BLaER1 (cell line): ENCODE data around the gene USP50.

ENCODE experiments used
- H3K27ac ChIP-seq: shearing (Covaris generic); formaldehyde crosslinking; 2 replicates; pipeline ENCODE4 v1.8.1; 2022
- H3K27me3 ChIP-seq: shearing (Covaris generic); formaldehyde crosslinking; 2 replicates; pipeline ENCODE4 v1.8.1; 2022
- H3K36me3 ChIP-seq: shearing (Covaris generic); formaldehyde crosslinking; 2 replicates; pipeline ENCODE4 v1.8.1; 2022
- H3K4me1 ChIP-seq: shearing (Covaris generic); formaldehyde crosslinking; 2 replicates; pipeline ENCODE4 v1.8.1; 2022
- H3K4me2 ChIP-seq: shearing (Covaris generic); formaldehyde crosslinking; 2 replicates; pipeline ENCODE4 v1.8.1; 2022
- H3K4me3 ChIP-seq: shearing (Covaris generic); formaldehyde crosslinking; 2 replicates; pipeline ENCODE4 v1.8.1; 2022
- H3K9ac ChIP-seq: shearing (Covaris generic); formaldehyde crosslinking; 2 replicates; pipeline ENCODE4 v1.8.1; 2022
- H3K9me3 ChIP-seq: shearing (Covaris generic); formaldehyde crosslinking; 2 replicates; pipeline ENCODE4 v1.8.1; 2022
- H4K20me1 ChIP-seq: shearing (Covaris generic); formaldehyde crosslinking; 2 replicates; pipeline ENCODE4 v1.8.1; 2022
- Cebpa-rat ChIP-seq: shearing (Covaris generic); IDR thresholded peaks from 2 replicates; pipeline ENCODE4 v1.8.1; 2022

Gene USP50

GRCh38 chr15:50556642-50557371, 10.3 kb upstream of the USP50 start:
- Histone ChIP-seq H3K4me3 (no peak overlapping the region), H3K9me3 (no peaks in the 10 kb centered on the region), H4K20me1 (no peaks in the 10 kb centered on the region), H3K9ac (no peak overlapping the region), H3K4me1 (no peaks in the 10 kb centered on the region), H3K4me2 (no peak overlapping the region), H3K27ac (no peak overlapping the region), H3K36me3 (peaks cover 43% of the 10 kb centered on the region), H3K27me3 (no peaks in the 10 kb centered on the region)
- TF ChIP-seq Cebpa-rat, result no peak

GRCh38 chr15:50552238-50552637, 5.8 kb upstream of the USP50 start:
- H3K27me3 ChIP-seq, result no peaks in the 10 kb centered on the region
- H3K4me2 ChIP-seq, result no peak overlapping the region
- H3K4me3 ChIP-seq, result no peak overlapping the region
- 0 out of 2 replicates have a peak, but pooled peaks cover 7% of the 10 kb centered on the region for H3K36me3 ChIP-seq
- H3K4me1 ChIP-seq, result peaks cover 5% of the 10 kb centered on the region
- no peak for TF ChIP-seq Cebpa-rat
- no peaks in the 10 kb centered on the region for H4K20me1 ChIP-seq
- no peak overlapping the region for H3K9ac ChIP-seq
- no peak overlapping the region for H3K27ac ChIP-seq
- H3K9me3 ChIP-seq, result no peaks in the 10 kb centered on the region

DNA sequence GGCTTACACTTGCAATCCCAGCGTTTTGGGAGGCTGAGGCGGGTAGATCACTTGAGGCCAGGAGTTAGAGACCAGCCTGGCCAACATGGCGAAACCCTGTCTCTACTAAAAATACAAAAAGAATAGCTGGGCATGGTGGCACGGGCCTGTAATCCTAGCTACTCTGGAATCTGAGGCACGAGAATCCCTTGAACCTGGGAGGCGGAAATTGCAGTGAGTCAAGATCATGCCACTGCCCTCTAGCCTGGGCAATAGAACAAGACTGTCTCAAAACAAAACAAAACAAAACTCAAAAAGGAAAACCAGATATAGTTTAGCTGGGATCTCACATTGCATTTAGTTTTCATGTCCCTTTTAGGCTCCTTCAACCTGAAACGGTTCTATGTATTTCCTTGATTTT, 2.9 kb upstream of the USP50 start:
- Histone ChIP-seq H4K20me1 (no peaks in the 10 kb centered on the region), H3K36me3 (no peaks in the 10 kb centered on the region), H3K9me3 (no peaks in the 10 kb centered on the region), H3K27ac (no peak overlapping the region), H3K4me1 (peaks cover 12% of the 10 kb centered on the region), H3K4me2 (no peak overlapping the region), H3K9ac (no peak overlapping the region), H3K4me3 (no peak overlapping the region), H3K27me3 (no peaks in the 10 kb centered on the region)
- no peak for TF ChIP-seq Cebpa-rat

DNA sequence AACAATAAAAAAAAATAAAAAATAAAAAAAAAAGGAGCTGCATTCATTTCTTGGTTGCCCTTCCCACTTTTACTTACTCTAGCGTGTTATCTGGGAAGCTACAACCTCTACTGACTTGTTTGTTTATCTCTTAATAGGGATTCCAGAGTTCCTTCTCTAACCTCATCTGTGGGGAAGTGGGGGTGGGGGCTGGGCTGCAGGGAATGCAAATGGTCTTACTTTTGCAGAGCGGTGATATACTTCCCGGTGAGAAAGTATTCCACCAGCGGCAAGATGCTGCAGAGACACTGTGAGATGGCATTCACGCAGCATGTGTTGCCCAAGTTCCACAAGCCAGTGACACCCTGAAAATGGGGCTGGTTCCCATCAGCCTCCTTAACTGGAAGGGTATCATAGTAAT, 2.1 kb downstream of the USP50 start:
- Histone ChIP-seq H3K4me2 (no peak overlapping the region), H4K20me1 (no peaks in the 10 kb centered on the region), H3K9me3 (no peaks in the 10 kb centered on the region), H3K4me1 (peaks cover 24% of the 10 kb centered on the region), H3K9ac (no peak overlapping the region), H3K36me3 (no peaks in the 10 kb centered on the region), H3K27me3 (no peaks in the 10 kb centered on the region), H3K27ac (no peak overlapping the region), H3K4me3 (no peak overlapping the region)
- no peak for TF ChIP-seq Cebpa-rat

GRCh38 chr15:50543556-50543955, 2.9 kb downstream of the USP50 start:
- Histone ChIP-seq H3K4me1 (peaks cover 24% of the 10 kb centered on the region), H3K4me3 (no peak overlapping the region), H3K27ac (no peak overlapping the region)

GRCh38 chr15:50542887-50543210, 3.6 kb downstream of the USP50 start:
- no peak overlapping the region for H3K4me3 ChIP-seq
- no peaks in the 10 kb centered on the region for H4K20me1 ChIP-seq
- H3K4me1 ChIP-seq, result peaks cover 24% of the 10 kb centered on the region
- no peak overlapping the region for H3K4me2 ChIP-seq
- no peak overlapping the region for H3K27ac ChIP-seq
- H3K36me3 ChIP-seq, result no peaks in the 10 kb centered on the region
- H3K27me3 ChIP-seq, result no peaks in the 10 kb centered on the region
- H3K9me3 ChIP-seq, result no peaks in the 10 kb centered on the region
- H3K9ac ChIP-seq, result no peak overlapping the region
- TF ChIP-seq Cebpa-rat, result no peak

More at GRCh38 chr15:50543556-50543955, 2.9 kb downstream of the USP50 start:
- Histone ChIP-seq H3K36me3 (no peaks in the 10 kb centered on the region), H3K4me2 (no peak overlapping the region), H3K9me3 (no peaks in the 10 kb centered on the region), H3K27me3 (no peaks in the 10 kb centered on the region), H3K9ac (no peak overlapping the region), H4K20me1 (no peaks in the 10 kb centered on the region)
- no peak for TF ChIP-seq Cebpa-rat

DNA sequence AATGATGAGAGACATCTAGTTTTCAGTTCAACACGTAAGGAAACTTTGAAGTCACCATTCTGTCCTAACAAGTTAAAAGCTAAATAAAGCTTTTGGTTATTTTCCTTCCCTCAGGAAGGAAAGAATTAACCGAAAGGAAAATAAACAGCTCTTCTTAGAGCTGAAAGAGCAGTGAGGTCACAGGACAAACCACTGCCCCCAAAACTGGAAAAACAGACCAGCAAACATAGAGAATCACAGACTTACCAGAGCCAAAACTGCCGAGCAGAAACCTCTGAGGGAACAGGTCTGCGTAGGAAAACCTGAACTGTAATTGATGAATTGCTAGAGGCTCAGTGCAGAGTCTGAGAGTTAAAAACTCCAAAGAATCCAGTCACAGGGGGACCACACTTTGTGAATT, 14.7 kb downstream of the USP50 start:
- H3K9me3 ChIP-seq, result no peaks in the 10 kb centered on the region
- no peaks in the 10 kb centered on the region for H3K36me3 ChIP-seq
- H3K4me1 ChIP-seq, result peaks cover 27% of the 10 kb centered on the region
- H4K20me1 ChIP-seq, result no peaks in the 10 kb centered on the region
- H3K27ac ChIP-seq, result peak overlapping the region; percentile 62; the same call in 1 of the 2 replicates
- H3K9ac ChIP-seq, result peak overlapping the region; percentile 61; the same call in 1 of the 2 replicates
- H3K4me3 ChIP-seq, result no peak overlapping the region; the same call in 1 of the 2 replicates
- no peaks in the 10 kb centered on the region for H3K27me3 ChIP-seq
- H3K4me2 ChIP-seq, result peak overlapping the region; percentile 63
- TF ChIP-seq Cebpa-rat, result no peak

- Histone ChIP-seq H3K36me3 (no peaks in the 10 kb centered on the region), H3K4me1 (peaks cover 27% of the 10 kb centered on the region), H3K4me2 (peak overlapping the region; percentile 63), H4K20me1 (no peaks in the 10 kb centered on the region), H3K27me3 (no peaks in the 10 kb centered on the region), H3K27ac (no peak overlapping the region), H3K4me3 (no peak overlapping the region; the same call in 1 of the 2 replicates), H3K9me3 (no peaks in the 10 kb centered on the region), H3K9ac (no peak overlapping the region)
- TF ChIP-seq Cebpa-rat, result no peak
These were observed 15.3 kb downstream of the USP50 start for GRCh38 chr15:50531163-50531562.

DNA sequence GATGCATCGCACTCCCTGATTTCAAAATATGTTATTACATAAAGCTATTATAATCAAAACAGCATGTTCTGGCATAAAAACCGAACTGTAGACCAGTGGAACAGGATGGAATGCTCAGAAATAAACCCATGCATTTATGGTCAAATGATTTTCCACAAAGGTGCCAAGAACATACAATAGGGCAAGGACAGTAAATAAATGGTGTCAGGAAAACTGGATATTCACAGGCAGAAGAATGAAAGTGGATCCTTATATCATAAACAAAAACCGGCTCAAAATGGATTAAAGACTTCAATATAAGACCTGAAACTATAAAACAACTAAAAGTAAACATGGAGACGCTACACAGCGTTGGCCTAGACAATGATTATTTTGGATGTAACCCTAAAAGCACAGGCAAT, 22.6 kb downstream of the USP50 start:
- H3K4me2 ChIP-seq, result no peak overlapping the region
- peaks cover 2% of the 10 kb centered on the region; the same call in 1 of the 2 replicates for H3K9me3 ChIP-seq
- H3K4me1 ChIP-seq, result no peaks in the 10 kb centered on the region
- no peak overlapping the region for H3K27ac ChIP-seq
- no peaks in the 10 kb centered on the region for H4K20me1 ChIP-seq
- H3K9ac ChIP-seq, result no peak overlapping the region
- no peaks in the 10 kb centered on the region for H3K27me3 ChIP-seq
- H3K4me3 ChIP-seq, result no peak overlapping the region
- no peak for TF ChIP-seq Cebpa-rat
- no peaks in the 10 kb centered on the region for H3K36me3 ChIP-seq

- Histone ChIP-seq H3K36me3 (no peaks in the 10 kb centered on the region), H3K4me2 (no peak overlapping the region), H3K9ac (no peak overlapping the region), H4K20me1 (no peaks in the 10 kb centered on the region), H3K4me3 (no peak overlapping the region), H3K9me3 (peaks cover 15% of the 10 kb centered on the region), H3K4me1 (no peaks in the 10 kb centered on the region), H3K27ac (no peak overlapping the region), H3K27me3 (no peaks in the 10 kb centered on the region)
- TF ChIP-seq Cebpa-rat, result no peak
These were observed 26.6 kb downstream of the USP50 start for GRCh38 chr15:50519740-50520425.
